Vagina (tissue), 2 donors: ENCODE results near the gene MLH3. TPM values are rescaled to one million over a fixed set of nuclear protein-coding genes. Genes with fewer than 3 reads are reported as not detected.

Experiments
- DNase-seq, 2 donors: peaks; one replicate each; pipeline ENCODE4 v3.0.0-alpha.2; 2017; ENCODE audit errors: extremely low spot score in 2 of 2
- H3K27ac ChIP-seq: fragments of 200-600 bp; sonication (generic); one replicate; pipeline ENCODE4 v1.5.1; 2019
- H3K27me3 ChIP-seq: fragments of 200-600 bp; sonication (generic); one replicate; pipeline ENCODE4 v1.5.1; 2019
- H3K36me3 ChIP-seq, 2 donors: fragments of 200-600 bp; sonication (generic); one replicate each; pipeline ENCODE4 v1.5.1; 2017 to 2019
- H3K4me1 ChIP-seq: fragments of 200-600 bp; sonication (generic); one replicate; pipeline ENCODE4 v1.5.1; 2019
- H3K4me3 ChIP-seq, 2 donors: fragments of 200-600 bp; sonication (generic); 1 replicate in 1 of 2; 2 replicates in 1 of 2; pipeline ENCODE4 v1.5.1; 2016 to 2019
- H3K9me3 ChIP-seq: fragments of 200-600 bp; sonication (generic); one replicate; pipeline ENCODE4 v1.5.1; 2019
- CTCF ChIP-seq, 3 experiments: fragments of 450-650 bp in 2 of 3; fragments of 200-600 bp in 1 of 3; sonication (generic) in 1 of 3; IDR thresholded peaks; one replicate each; pipeline ENCODE4 v1.5.1; 2017 to 2019; ENCODE audit warnings: antibody characterized with exemption in 3 of 3, mild to moderate bottlenecking in 2 of 3, moderate library complexity in 2 of 3
- POLR2A ChIP-seq, 2 donors: fragments of 450-650 bp; IDR thresholded peaks; one replicate each; pipeline ENCODE4 v1.6.1; 2017; ENCODE audit warnings: antibody characterized with exemption in 2 of 2, mild to moderate bottlenecking in 2 of 2, moderate library complexity in 2 of 2
- POLR2AphosphoS5 ChIP-seq, 2 donors: sonication (generic); formaldehyde crosslinking; IDR thresholded peaks; one replicate each; pipeline ENCODE4 v1.9.0; 2017; ENCODE audit warnings: antibody characterized with exemption in 2 of 2, mild to moderate bottlenecking in 2 of 2, low read depth in 1 of 2; ENCODE audit not compliant: insufficient read depth in 1 of 2
- intact Hi-C: fragments of 100-400 bp; cut with DNase I; formaldehyde crosslinking; loops from one replicate; pipeline ENCODE4 v1.15.1; 2023
- total RNA-seq: library from RNA; depleted of rRNA; stranded (reverse); fragments of >200 nt; gene quantifications from one replicate; pipeline ENCODE4 v1.2.3, GENCODE V29; 2016

The MLH3 gene
- total RNA-seq, 1 donor from 2014 or later = 32.9 TPM

DNA sequence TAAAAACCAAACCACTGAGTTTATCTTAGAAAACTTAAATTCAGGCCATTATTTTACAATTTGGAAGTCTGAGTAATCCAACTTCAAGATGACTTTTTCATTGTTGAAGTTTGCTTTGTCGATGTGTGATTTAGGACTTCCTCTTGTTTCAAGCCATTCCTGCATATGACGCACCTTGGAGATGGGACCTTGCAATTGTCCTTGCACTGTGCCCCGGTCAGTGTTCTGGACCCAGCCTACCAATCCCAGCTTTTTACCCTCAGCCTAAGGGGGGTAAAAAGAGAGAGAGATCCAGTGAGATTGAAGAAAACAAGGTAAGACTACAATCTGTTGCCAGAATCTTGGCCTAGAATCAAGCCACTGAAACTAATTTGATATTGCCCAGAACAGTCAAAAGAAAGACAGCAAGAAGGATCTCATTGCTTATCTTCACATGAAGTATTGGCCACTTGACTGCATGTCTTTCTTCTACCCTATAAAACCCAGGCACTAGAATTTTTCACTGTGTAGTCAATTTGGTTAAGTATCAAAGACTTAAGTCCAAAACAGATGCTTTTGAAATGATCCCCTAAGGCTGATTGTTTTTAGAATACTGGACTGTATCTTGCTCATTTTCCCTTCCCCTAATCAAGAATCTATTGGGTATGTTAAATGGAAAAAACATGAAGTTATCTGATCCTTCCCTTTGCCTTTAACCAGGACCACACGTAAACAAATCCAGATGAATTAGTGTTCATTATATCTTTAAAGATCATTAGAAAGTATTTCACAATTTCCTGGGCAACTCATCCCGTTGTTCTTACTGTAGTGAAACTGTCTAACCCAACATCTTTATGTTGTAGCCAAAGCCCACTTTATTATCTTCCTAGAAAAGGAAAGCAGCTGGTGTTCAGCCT, 2.4 kb upstream of the MLH3 start:
- Histone ChIP-seq H3K36me3 (no peaks in the 10 kb centered on the region), H3K4me1 (peaks cover 36% of the 10 kb centered on the region), H3K4me3 (no peak overlapping the region), H3K9me3 (no peaks in the 10 kb centered on the region), H3K27ac (no peak overlapping the region), H3K27me3 (no peaks in the 10 kb centered on the region)
- DNase-seq = no peak
- intact Hi-C loops = no loop called here
- TF ChIP-seq CTCF (IDR thresholded peaks at IDR 0.05) = no peak
- TF ChIP-seq POLR2AphosphoS5 (IDR thresholded peaks at IDR 0.05; ENCODE audit: insufficient read depth in 1 of 2, low read depth in 1 of 2) = no peak
- no peak for TF ChIP-seq POLR2A (IDR thresholded peaks at IDR 0.05)

- H3K27me3 ChIP-seq = no peaks in the 10 kb centered on the region
- H3K4me1 ChIP-seq = peaks cover 37% of the 10 kb centered on the region
- intact Hi-C loops = no loop called here
- no peaks in the 10 kb centered on the region for H3K36me3 ChIP-seq
- peak overlapping the region; percentile 68 for H3K4me3 ChIP-seq
- no peak for TF ChIP-seq POLR2A (IDR thresholded peaks at IDR 0.05)
- TF ChIP-seq CTCF (IDR thresholded peaks at IDR 0.05) = no peak
- no peak for TF ChIP-seq POLR2AphosphoS5 (IDR thresholded peaks at IDR 0.05; ENCODE audit: insufficient read depth in 1 of 2, low read depth in 1 of 2)
- no peak for DNase-seq
- no peaks in the 10 kb centered on the region for H3K9me3 ChIP-seq
- peak overlapping the region; percentile 88 for H3K27ac ChIP-seq
Measured at GRCh38 chr14:75051556-75051899, 261 bp upstream of the MLH3 start.

- intact Hi-C loops = loop anchor here (5.0 kb wide), 1 partner anchor 37 kb away; no protein-coding TSS in a partner anchor
- peak overlapping the region; percentile 88 for H3K27ac ChIP-seq
- no peaks in the 10 kb centered on the region for H3K9me3 ChIP-seq
Measured at GRCh38 chr14:75049731-75050201, 1.5 kb downstream of the MLH3 start.

DNA sequence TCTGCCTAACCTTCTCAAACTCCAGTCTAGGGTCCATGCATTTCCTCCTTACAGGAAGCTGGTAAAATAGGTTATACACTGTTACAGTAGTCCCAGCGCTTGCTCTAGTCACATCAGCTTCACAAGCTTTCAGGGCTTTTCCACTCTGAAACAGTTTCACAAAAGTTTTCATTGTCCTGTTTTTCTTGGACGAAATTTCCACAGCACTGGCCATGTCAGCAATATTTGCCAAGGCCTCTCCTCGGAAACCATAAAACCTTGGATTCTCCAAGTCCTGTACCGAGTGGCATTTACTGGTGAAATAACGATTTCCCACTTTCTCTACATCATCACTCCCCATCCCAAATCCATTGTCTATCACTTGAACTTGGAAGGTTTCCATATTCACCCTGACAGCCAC, 2.1 kb downstream of the MLH3 start:
- Histone ChIP-seq H3K27me3 (no peaks in the 10 kb centered on the region), H3K36me3 (no peaks in the 10 kb centered on the region), H3K4me3 (no peak overlapping the region), H3K9me3 (no peaks in the 10 kb centered on the region), H3K27ac (no peak overlapping the region), H3K4me1 (peaks cover 51% of the 10 kb centered on the region)
- no peak for DNase-seq
- no peak for TF ChIP-seq POLR2A (IDR thresholded peaks at IDR 0.05)
- TF ChIP-seq CTCF (IDR thresholded peaks at IDR 0.05) = no peak
- no peak for TF ChIP-seq POLR2AphosphoS5 (IDR thresholded peaks at IDR 0.05; ENCODE audit: insufficient read depth in 1 of 2, low read depth in 1 of 2)
- intact Hi-C loops = loop anchor here (5.0 kb wide), 1 partner anchor 37 kb away; no protein-coding TSS in a partner anchor

More at GRCh38 chr14:75049731-75050201, 1.5 kb downstream of the MLH3 start:
- TF ChIP-seq POLR2A (IDR thresholded peaks at IDR 0.05) = no peak
- TF ChIP-seq POLR2AphosphoS5 (IDR thresholded peaks at IDR 0.05; ENCODE audit: insufficient read depth in 1 of 2, low read depth in 1 of 2) = no peak
- TF ChIP-seq CTCF (IDR thresholded peaks at IDR 0.05) = no peak
- DNase-seq = no peak
- Histone ChIP-seq H3K27me3 (no peaks in the 10 kb centered on the region), H3K4me3 (no peak overlapping the region), H3K36me3 (no peaks in the 10 kb centered on the region), H3K4me1 (peaks cover 50% of the 10 kb centered on the region)

DNA sequence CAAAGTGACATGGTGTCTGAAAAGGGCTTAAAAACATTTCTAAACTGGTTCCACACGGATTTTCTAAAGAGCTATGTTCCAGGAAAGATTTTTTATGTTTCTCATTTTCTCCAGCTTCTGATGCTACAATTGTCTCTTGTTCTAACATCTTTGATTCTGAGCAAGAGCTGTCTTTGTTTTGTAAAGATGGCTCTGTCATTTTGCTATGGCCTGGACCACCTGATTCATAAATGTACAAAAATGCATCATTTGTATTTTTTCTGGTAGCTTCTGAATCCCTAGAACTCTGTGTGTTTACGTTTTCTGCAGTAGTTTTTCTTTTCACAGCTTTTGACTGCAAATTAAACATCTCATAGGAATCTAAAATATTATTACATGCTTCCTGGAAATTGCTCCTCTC, 3.2 kb downstream of the MLH3 start:
- Histone ChIP-seq H3K27me3 (no peaks in the 10 kb centered on the region), H3K36me3 (no peaks in the 10 kb centered on the region), H3K4me1 (peaks cover 53% of the 10 kb centered on the region), H3K9me3 (no peaks in the 10 kb centered on the region), H3K4me3 (no peak overlapping the region), H3K27ac (no peak overlapping the region)
- intact Hi-C loops = loop anchor here (5.0 kb wide), 1 partner anchor 36 kb away; no protein-coding TSS in a partner anchor
- no peak for DNase-seq
- TF ChIP-seq CTCF (IDR thresholded peaks at IDR 0.05) (no peak), POLR2AphosphoS5 (IDR thresholded peaks at IDR 0.05; ENCODE audit: insufficient read depth in 1 of 2, low read depth in 1 of 2) (no peak), POLR2A (IDR thresholded peaks at IDR 0.05) (no peak)
